ENCODE measurements around the gene UPK1A.
"Not testable (repeated sequence)": the region's sequence is repeated elsewhere in the genome, so short reads cannot be mapped to it uniquely, and the experiment has no call there.

DNA sequence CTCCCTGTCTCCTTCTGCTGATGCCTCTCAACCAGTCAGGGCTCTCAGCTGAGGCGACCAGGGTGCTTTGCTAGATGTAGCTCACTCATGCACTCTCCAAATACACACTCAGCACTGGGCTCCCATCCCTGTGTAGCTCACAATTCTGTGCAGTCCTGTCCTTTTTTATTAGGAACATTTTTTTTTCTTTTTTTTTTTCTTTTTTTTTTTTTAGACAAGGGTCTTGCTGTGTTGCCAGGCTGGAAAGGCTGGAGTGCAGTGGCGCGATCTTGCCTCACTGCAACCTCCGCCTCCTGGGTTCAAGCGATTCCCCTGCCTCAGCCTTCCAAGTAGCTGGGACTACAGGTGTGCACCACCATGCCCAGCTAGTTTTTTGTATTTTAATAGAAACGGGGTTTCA lies 11.5 kb upstream of the UPK1A start:
- TF ChIP-seq, protein P1, sequence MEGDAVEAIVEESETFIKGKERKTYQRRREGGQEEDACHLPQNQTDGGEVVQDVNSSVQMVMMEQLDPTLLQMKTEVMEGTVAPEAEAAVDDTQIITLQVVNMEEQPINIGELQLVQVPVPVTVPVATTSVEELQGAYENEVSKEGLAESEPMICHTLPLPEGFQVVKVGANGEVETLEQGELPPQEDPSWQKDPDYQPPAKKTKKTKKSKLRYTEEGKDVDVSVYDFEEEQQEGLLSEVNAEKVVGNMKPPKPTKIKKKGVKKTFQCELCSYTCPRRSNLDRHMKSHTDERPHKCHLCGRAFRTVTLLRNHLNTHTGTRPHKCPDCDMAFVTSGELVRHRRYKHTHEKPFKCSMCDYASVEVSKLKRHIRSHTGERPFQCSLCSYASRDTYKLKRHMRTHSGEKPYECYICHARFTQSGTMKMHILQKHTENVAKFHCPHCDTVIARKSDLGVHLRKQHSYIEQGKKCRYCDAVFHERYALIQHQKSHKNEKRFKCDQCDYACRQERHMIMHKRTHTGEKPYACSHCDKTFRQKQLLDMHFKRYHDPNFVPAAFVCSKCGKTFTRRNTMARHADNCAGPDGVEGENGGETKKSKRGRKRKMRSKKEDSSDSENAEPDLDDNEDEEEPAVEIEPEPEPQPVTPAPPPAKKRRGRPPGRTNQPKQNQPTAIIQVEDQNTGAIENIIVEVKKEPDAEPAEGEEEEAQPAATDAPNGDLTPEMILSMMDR (IDR thresholded peaks at IDR 0.05): not testable (repeated sequence)
- not testable (repeated sequence) for TF ChIP-seq POLR2A (IDR thresholded peaks at IDR 0.05)

All from body of pancreas (tissue), 4 donors.